SK-N-MC (cell line): Measurements from ENCODE around the gene CTNNAL1.

Experiments used
- DNase-seq: peaks from one replicate; pipeline ENCODE4 v3.0.0-alpha.2; 2011; ENCODE audit warnings: low read depth, low spot score
- H3K27ac ChIP-seq: fragments of 200-600 bp; sonication (generic); 2 replicates; pipeline ENCODE4 v1.5.1; 2016; ENCODE audit warnings: mixed run types
- H3K36me3 ChIP-seq: fragments of 200-600 bp; sonication (generic); 2 replicates; pipeline ENCODE4 v1.6.1; 2017; ENCODE audit warnings: antibody characterized with exemption, low read length, mixed read lengths; ENCODE audit not compliant: insufficient read depth
- H3K4me3 ChIP-seq: fragments of 200-600 bp; sonication (generic); 2 replicates; pipeline ENCODE4 v1.5.1; 2016
- H3K9ac ChIP-seq: fragments of 200-600 bp; sonication (generic); 2 replicates; pipeline ENCODE4 v1.8.0; 2017; ENCODE audit warnings: mixed run types, mixed read lengths; ENCODE audit not compliant: insufficient read length
- H3K9me3 ChIP-seq: fragments of 200-600 bp; sonication (generic); 2 replicates; pipeline ENCODE4 v1.6.1; 2017; ENCODE audit warnings: low read depth, mild to moderate bottlenecking, antibody characterized with exemption, low read length, moderate library complexity, mixed read lengths
- EZH2 ChIP-seq: fragments of 200-600 bp; sonication (generic); IDR thresholded peaks from one replicate; pipeline ENCODE4 v1.6.1; 2017; ENCODE audit warnings: antibody characterized with exemption
- FOXP2 ChIP-seq: optimal IDR thresholded peaks from 2 replicates; pipeline ENCODE3; 2011; ENCODE audit warnings: mild to moderate bottlenecking, moderate library complexity; ENCODE audit not compliant: insufficient read depth; ENCODE audit errors: extremely low read length, control extremely low read depth
- POLR2AphosphoS5 ChIP-seq: IDR thresholded peaks from 2 replicates; pipeline ENCODE4 v1.6.1; 2012; ENCODE audit warnings: mild to moderate bottlenecking, low read depth, low read length, borderline replicate concordance

CTNNAL1 gene

DNA sequence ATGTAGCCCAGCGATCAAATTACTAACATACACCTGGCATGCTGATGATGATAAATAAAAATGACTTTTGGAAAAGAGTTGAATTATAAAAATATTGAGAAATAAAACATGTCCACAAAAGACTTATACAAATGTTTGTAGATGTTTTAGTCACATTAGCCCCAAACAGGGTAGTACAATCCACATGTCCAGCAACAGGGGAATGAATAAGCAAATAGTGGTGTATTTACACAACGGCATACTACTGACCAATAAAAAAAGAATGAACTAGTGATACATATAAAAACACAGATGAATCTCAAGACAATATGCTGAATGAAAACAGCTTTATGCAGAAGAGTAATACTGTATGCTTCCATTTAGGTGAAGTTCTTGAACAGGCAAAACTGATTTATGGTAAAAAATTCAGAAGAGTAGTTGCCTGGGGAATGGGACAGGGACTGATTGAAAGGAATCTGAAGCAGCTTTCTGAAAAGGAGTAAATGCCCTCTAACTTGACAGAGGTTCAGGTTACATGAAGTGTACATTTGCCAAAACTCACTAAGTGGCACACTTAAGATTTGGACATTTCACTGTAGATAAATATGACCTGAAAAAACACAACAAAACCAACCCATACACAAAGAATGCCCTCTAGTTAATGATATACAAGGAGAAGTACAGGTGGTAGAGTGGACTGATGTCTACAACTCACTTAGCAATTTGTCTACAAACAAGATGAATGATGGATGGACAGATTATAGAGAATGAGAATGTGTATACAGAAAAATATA is 115.8 kb downstream of the CTNNAL1 start:
- peaks cover 70% of the 10 kb centered on the region for H3K36me3 ChIP-seq
- no peak overlapping the region for H3K27ac ChIP-seq
- no peak for TF ChIP-seq FOXP2
- no peak for TF ChIP-seq EZH2
- TF ChIP-seq POLR2AphosphoS5: no peak
- no peak for DNase-seq
- no peak overlapping the region for H3K9ac ChIP-seq
- no peak overlapping the region for H3K4me3 ChIP-seq
- no peaks in the 10 kb centered on the region for H3K9me3 ChIP-seq

DNA sequence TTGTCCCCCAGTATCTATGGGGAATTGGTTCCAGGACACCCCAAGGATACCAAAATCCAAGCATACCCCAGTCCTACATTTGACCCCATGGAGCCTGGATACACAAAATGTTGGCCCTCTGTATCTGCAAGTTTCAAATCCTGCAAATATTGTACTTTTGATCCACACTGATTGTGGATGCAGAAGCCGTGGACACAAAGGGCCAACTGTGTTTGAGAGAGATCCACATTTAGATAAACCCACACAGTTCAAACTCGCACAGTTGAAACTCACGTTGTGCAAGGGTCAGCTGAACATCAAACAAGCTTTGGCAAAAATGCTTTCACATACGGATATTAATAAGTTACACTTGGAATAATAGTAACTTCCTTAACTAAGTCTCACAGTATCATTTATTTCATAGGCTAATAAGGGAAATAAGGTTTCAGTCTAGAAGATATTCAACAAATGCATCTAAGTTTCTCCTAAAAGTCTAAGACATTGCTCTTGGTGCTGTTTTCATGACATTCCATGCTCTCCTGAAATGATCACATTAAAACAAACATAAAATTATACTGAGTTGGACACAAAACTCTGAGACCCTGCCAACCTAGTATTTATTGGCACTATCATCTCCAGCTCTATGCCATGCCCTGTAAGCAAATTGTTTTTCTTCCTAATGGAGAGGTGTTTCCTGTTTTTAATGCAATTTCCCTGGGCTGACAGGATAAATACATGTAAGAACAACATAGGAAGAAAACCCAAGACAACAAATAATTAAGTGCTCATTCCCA is 118.9 kb downstream of the CTNNAL1 start:
- H3K36me3 ChIP-seq: peaks cover 75% of the 10 kb centered on the region
- no peak overlapping the region for H3K9ac ChIP-seq
- TF ChIP-seq POLR2AphosphoS5 (no peak), EZH2 (no peak), FOXP2 (no peak)
- DNase-seq: no peak
- no peak overlapping the region for H3K4me3 ChIP-seq
- H3K27ac ChIP-seq: no peak overlapping the region
- H3K9me3 ChIP-seq: no peaks in the 10 kb centered on the region
